Erythroblast (primary cell): Measurements from ENCODE around the gene CLASP1.

Source experiments
- DNase-seq, 2 experiments: peaks; one replicate each; lab custom pipeline; 2025; lab: John Stamatoyannopoulos, UW
- GATA1 ChIP-seq: IDR thresholded peaks from 2 replicates; pipeline ENCODE4 v1.6.1; 2011; ENCODE audit warnings: low read depth, mild to moderate bottlenecking, control low read depth, low read length, moderate library complexity
- POLR2A ChIP-seq: IDR thresholded peaks from 2 replicates; pipeline ENCODE4 v1.6.1; 2011; ENCODE audit warnings: mild to moderate bottlenecking, low read length

Gene CLASP1

GRCh38 chr2:121475811-121476571, 173.3 kb downstream of the CLASP1 start:
- no peak for DNase-seq
- TF ChIP-seq GATA1 (no peak), POLR2A (no peak)

GRCh38 chr2:121473512-121473911, 175.8 kb downstream of the CLASP1 start:
- TF ChIP-seq POLR2A: no peak
- DNase-seq: no peak

- peak in 1 of 2 experiments; percentile 3 for DNase-seq
These were observed 176.7 kb downstream of the CLASP1 start for GRCh38 chr2:121472470-121472993.

GRCh38 chr2:121471532-121472469, 177.5 kb downstream of the CLASP1 start:
- DNase-seq: no peak

More at GRCh38 chr2:121472470-121472993, 176.7 kb downstream of the CLASP1 start:
- no peak for TF ChIP-seq POLR2A
- TF ChIP-seq GATA1: no peak

GRCh38 chr2:121470917-121471316, 178.3 kb downstream of the CLASP1 start:
- no peak for TF ChIP-seq POLR2A
- no peak for TF ChIP-seq GATA1
- DNase-seq: no peak

More at GRCh38 chr2:121471532-121472469, 177.5 kb downstream of the CLASP1 start:
- TF ChIP-seq POLR2A (no peak), GATA1 (no peak)

GRCh38 chr2:121469356-121469755, 179.9 kb downstream of the CLASP1 start:
- peak in 1 of 2 experiments; percentile 8 for DNase-seq
- no peak for TF ChIP-seq GATA1
- TF ChIP-seq POLR2A: no peak

- no peak for DNase-seq
- no peak for TF ChIP-seq GATA1
- no peak for TF ChIP-seq POLR2A
These were observed 180.3 kb downstream of the CLASP1 start for GRCh38 chr2:121468936-121469335.

GRCh38 chr2:121459291-121459690, 190.0 kb downstream of the CLASP1 start:
- TF ChIP-seq GATA1 (no peak), POLR2A (no peak)
- DNase-seq: no peak

GRCh38 chr2:121456325-121456724, 192.9 kb downstream of the CLASP1 start:
- TF ChIP-seq POLR2A (no peak), GATA1 (no peak)
- DNase-seq: no peak

- TF ChIP-seq GATA1 (no peak), POLR2A (no peak)
- peak; percentile 67 to 80 for DNase-seq
These were observed 193.8 kb downstream of the CLASP1 start for GRCh38 chr2:121455446-121455845.

GRCh38 chr2:121454549-121455090, 194.6 kb downstream of the CLASP1 start:
- TF ChIP-seq POLR2A (no peak), GATA1 (no peak)

GRCh38 chr2:121451398-121451797, 197.9 kb downstream of the CLASP1 start:
- TF ChIP-seq POLR2A: no peak
- no peak for TF ChIP-seq GATA1
- DNase-seq: no peak

More at GRCh38 chr2:121454549-121455090, 194.6 kb downstream of the CLASP1 start:
- no peak for DNase-seq

GRCh38 chr2:121450301-121450700, 199.0 kb downstream of the CLASP1 start:
- DNase-seq: no peak
- TF ChIP-seq GATA1: no peak
- TF ChIP-seq POLR2A: no peak
